ENCODE results near the gene NEURL4.
"Not testable (repeated sequence)": the region's sequence is repeated elsewhere in the genome, so short reads cannot be mapped to it uniquely, and the experiment has no call there.

The NEURL4 gene

DNA sequence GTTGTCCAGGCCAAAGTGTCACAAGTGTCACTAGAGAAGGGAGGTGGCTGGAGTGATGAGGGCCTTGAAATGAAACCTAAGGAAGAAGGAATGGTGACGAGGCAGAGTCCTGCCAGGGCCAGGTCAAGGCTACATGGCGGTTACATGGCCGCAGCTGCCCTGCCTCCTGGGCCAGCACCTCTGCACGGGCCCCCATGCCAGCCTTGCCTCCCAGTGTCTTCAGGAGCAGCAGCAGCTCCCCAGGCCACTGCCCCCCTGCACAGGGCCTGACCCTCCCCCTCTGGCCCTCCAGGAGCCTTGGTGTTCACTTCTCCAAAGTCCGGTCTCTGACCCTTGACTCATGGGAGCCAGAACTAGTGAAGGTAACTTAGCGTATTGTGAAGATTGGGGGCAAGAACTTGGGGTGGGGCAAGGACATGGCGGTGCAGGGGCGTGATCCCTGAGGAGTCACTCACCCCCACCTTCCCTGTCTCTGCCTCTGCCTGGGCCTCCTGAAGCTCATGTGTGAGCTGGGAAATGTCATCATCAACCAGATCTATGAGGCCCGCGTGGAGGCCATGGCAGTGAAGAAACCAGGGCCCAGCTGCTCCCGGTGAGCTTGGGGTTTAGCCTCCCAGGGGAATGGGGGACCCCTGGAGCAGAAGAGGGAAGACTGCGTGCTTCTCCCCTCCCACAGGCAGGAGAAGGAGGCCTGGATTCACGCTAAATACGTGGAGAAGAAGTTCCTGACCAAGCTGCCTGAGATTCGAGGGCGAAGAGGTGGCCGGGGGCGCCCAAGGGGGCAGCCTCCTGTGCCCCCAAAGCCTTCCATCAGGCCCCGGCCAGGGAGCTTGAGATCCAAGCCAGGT, 18.7 kb upstream of the NEURL4 start:
- no peak for DNase-seq (ENCODE audit: low read depth)

DNA sequence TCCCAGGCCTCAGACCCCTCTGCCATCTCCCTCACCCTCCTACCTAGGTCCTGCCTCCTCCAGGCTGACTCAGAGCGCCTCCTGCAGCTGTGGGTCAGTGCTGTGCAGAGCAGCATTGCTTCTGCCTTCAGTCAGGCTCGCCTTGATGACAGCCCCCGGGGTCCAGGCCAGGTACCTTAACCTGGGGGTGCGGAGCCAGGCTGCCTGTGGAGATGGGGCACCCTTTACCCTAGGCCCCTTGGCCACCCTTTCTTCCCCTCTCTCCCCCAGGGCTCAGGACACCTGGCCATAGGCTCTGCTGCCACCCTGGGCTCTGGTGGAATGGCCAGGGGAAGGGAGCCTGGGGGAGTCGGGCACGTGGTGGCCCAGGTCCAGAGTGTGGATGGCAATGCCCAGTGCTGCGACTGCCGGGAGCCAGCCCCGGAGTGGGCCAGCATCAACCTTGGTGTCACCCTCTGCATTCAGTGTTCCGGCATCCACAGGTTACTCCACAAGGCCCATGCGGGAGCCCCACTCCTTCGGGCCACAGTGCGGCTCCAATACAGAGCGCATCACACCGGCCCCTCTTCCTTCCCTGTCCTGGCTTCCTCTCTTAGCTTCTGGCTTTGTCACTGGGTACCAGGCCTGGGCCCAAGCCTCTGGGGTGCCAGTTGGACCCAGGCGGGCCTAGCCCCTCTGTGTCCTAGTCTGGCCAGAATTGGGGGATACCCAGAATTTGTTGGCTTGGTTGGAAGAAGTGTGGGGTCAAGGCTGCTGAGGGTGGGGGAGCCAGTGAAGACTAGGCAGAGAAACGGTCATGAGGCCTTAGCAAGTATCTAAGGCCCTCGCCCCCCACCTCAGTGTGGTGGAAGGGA, 17.9 kb upstream of the NEURL4 start:
- DNase-seq (ENCODE audit: low read depth): no peak

DNA sequence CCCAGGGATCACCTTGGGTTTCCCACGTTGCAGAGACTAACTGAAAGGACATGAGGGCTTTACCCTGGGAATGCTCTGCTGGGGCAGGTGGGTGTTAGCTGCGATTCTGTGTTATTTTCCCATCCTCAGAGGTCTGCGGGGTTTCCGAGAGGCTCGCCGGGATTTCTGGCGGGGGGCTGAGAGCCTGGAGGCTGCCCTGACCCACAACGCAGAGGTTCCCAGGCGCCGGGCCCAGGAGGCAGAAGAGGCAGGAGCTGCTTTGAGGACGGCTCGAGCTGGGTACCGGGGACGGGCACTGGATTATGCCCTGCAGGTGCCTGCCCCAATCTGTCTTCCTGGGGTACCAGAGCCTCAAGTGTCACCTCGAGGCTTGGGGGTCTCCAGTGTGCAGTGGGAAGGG, 14.1 kb upstream of the NEURL4 start:
- DNase-seq (ENCODE audit: low read depth): no peak

DNA sequence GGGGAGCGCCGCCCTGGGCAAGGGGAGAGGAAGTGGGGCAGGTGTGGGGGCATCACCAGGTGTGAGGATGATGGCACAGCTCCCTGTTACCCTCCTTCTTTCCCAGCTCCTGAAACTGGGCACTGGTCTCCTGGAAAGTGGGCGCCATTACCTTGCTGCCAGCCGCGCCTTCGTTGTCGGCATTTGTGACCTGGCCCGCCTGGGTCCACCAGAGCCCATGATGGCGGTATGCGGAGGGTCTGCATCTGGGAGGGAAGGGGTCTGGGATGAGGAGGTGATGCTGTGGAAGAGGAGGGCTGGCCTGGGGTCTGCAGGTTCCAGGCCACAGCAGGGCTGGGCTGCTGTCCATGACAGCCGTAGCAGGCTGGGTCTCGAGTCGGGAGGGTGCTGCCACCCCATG, 12.7 kb upstream of the NEURL4 start:
- DNase-seq (ENCODE audit: low read depth): no peak

DNA sequence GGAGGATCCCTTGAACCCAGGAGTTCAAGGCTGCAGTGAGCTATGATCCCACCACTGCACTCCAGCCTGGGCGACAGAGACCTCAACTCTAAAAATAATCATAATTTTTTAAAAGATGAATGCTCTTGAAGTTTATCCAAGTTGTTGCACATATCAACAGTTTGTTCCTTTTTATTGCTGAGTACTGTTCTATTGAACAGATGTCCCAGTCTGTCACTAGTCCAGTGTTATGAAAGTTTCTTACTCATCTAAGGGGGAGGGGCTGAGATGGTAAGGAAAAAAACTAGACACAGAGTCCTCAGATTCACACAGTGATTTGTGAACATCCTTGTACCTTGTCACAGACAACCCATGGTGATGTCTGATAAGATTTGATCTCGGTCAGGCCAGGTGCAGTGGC, 11.0 kb upstream of the NEURL4 start:
- no peak for DNase-seq (ENCODE audit: low read depth)

DNA sequence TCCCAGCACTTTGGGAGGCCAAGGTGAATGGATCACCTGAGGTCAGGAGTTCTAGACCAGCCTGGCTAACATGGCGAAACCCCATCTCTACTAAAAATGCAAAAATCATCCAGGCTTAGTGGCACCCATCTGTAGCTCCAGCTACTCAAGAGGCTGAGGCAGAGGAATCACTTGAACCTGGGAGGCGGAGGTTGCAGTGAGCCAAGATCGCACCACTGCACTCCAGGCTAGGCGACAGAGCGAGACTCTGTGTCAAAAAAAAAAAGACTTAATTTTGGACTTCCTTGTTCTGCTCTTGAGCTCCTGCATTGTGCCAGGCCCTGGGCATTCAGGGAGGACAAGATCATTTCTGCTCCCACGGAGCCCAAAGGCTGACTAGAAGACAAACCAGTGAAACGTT, 8.5 kb upstream of the NEURL4 start:
- not testable (repeated sequence) for DNase-seq (ENCODE audit: low read depth)

DNA sequence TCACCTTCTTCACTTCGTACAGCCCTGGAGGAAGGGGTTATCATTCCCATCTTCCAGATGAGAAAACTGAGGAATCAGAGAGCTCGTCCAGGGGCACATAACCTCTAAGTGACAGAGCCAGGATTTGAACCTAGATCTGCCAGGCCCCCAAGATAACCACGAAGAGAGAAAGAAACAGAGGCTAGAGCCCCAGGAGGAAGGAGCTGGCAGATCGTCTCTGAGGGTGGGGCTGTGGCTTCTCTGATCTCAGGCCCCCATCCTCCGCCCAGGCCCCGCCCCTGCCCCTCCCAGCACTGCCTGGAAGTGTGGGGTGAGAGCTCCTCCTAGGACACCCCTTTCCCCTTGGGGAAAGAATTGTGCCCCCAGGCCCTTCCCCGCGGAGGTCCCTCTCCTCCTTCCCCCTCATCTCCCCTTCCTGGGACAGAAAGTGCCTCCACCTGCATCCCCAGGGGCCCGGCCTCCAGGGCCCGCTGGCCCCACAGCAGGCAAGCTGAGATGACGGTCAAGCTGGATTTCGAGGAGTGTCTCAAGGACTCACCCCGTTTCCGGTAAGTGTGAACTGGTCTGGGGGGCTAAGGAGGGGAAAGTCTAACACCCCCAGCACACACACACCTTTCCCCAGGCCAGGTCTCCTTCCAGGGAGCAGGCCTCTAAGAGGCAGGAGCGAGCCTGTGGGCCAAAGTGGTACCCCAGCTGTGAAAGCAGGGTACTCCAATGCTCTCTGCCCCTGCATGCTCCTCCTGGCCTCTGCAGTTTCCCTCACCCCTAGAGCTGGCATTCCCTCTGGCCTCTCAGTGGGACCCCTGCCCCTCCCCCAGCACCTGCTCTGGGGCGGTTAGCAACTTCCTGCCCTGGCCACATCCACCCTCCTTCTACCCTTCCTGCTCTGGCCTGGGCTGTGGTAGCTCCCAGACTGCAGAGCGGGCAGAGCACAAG, 7.4 kb upstream of the NEURL4 start, which contains the start of gene ACAP1:
ACAP1 (plus strand) TSS at position 290 of the 936 bp plus-strand sequence; CDS start at position 496, 206 bp downstream.
- peak; percentile 71 for DNase-seq (ENCODE audit: low read depth)

DNA sequence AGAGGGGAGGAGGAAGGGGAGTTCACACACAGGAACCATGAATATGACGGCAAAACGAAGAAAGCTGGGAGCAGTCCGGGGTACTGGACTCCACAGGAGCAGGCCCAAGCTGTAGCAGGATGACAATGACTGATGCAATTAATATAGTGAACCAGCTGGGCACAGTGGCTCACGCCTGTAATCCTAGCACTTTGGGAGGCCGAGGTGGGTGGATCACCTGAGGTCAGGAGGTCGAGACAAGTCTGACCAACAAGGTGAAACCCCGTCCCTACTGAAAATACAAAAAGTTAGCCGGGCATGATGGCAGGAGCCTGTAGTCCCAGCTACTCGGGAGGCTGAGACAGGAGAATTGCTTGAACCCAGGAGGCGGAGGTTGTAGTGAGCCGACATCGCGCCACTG, 6.6 kb upstream of the NEURL4 start:
- not testable (repeated sequence) for DNase-seq (ENCODE audit: low read depth)

DNA sequence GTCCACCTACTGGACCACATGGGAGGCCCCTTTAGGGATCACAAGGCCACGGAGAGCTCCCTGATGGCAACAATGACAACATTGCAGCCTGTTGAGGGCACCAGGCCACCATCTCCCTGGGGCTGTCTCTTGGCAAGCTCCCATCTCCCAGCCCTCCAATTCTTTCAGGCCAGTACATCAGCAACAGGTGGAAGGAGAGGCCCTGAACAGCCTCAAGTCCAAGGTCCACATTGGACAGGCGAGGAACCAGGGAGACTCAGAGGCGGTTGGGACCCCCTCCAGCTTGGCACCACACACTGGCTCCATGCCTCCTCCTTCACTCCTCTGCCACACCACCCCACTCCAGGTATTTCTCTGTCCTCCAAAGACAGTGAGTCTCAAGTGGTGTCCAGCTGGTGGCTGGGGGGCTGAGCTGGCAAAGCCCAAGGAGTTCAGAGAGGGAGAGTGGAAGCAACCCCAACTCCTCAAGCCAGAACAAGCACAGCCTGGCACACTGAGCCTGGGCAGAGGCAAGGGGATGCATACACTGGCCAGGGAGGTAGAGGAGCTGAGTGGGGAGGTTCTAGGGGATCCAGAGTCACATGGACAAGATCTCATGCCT, 5.9 kb upstream of the NEURL4 start:
- DNase-seq (ENCODE audit: low read depth): no peak

DNA sequence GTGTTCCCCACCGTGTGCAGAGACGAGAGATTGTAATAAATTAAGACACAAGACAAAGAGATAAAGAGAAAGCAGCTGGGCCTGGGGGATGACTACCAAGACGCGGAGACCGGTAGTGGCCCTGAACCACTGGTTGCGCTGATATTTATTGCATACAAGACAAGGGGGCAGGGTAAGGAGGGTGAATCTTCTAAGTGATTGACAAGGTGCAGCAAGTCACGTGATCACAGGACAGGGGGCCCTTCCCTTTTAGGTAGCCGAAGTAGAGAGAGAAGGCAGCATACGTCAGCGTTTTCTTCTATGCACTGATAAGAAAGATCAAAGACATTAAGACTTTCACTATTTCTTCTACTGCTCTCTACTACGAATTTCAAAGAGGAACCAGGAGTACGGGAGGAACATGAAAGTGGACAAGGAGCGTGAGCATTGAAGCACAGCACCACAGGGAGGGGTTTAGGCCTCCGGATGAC, 3.5 kb upstream of the NEURL4 start:
- DNase-seq (ENCODE audit: low read depth): not testable (repeated sequence)

DNA sequence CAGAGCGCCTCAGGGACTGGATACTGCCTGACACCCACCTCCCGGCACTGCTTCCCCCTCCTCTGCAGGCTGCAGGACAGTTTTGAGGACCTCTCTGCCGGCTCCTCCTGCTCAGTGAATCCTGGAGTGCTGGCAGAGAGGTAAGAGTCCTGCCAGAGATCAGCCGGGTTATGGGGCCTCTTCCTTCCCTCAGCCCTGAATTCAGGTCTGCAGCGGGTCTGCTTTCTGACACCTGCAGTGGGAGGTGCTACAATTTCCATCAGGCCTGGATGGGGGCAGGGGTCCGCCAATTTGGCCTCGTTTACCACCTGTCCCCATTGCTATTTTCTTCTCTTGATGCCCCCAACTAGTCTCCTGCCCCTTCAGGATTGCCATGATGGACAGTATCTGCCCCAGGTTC, 3.0 kb upstream of the NEURL4 start:
- no peak for DNase-seq (ENCODE audit: low read depth)

DNA sequence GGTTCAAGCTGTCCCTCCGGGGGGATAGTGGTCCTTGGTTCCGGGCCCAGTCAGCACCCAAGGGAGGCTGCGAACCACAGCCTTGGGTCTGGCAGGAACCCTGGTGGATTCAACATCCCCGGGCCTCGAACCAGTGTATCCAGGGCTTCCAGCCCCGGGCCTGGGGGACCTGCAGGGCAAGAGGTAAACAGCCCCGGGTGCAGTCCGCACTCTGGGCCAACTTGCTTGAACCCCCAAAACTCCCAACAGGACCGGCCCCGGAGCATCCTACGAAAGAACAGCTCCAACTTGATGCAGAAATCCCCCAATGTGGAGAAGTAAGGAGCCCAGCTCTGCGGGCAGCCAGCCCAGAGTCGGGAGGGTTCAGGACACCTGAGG, 1.5 kb upstream of the NEURL4 start:
- no peak for DNase-seq (ENCODE audit: low read depth)

DNA sequence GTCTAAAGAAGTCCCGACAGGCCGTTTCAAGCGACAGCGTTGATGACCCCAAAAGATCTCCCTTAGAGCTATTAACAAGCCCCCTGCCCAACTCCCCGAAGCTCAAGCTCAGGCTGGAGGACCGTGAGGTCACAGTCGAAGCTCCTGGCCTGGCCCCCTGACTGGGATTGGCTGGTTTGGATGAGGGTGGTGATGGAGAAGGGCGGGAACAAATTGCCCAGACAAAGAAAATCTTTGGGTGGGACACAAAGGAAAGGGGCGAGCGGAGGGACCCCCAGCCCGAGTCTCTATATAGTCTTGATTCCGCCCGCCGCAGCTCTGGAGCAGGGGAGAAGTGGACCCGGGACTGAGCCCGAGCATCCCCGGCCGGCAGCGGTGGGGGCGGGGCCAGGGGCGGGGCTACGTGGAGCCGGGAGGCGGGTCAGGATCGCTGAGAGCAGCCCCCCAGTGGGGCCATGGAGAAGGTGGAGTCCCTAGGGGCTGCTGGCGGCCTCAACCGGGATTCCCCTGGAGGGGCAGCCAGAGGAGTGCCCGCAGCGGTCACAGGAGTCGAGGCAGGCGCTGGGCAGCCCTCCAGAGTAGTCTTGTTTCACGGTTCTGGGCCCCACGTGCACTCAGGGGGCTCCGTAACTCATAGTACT, 982 bp upstream of the NEURL4 start:
- peak; percentile 57 for DNase-seq (ENCODE audit: low read depth)

DNA sequence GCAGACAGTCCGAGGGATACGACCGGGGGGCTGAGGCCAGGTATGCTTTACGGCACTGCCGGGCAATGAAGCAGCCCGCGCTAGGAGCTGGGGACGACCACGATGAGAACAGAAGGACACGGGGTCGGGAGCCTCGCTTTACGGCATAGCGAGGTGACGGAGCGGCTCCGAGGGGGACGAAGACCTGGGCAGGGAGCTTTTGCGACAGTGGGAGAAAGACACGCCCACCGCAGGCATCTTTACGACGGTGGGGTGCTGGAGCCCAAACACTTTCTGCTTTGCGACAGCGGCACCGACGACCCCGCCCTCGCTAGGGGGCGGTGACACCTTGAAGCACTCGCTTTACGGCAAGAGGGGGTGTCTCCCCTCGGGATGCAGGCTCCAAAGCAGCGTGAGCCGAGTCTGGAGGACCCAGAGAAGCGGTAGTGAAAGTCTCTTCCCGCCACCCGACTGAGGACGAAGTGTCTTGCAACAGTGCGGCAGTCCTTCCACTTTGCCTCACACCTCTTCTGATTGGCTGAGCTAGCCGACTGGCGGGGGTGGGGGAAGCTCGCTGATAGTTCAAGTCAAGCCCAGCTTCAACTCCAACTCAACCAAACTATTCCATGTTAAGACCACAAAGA, 350 bp upstream of the NEURL4 start:
- DNase-seq (ENCODE audit: low read depth): peak; percentile 93

DNA sequence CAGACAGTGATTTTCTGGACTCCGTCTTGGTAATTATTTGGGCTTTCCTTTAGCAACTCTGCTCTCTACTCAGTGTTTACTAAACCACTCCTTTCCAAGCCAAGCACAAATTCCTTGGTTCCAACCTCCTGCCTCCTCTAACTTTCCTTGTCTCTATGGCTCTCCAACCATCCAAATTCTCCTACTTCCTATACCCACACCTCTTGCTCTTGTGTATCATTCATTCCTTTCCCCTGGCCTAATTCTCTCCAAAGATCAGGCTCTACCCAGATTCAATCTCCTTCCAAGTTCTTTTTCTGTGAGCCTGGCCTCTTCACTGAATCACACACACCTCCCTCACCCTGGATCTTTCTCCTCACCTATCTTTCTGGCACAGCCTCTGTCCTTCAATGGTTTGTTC, 1.1 kb downstream of the NEURL4 start:
- no peak for DNase-seq (ENCODE audit: low read depth)

DNA sequence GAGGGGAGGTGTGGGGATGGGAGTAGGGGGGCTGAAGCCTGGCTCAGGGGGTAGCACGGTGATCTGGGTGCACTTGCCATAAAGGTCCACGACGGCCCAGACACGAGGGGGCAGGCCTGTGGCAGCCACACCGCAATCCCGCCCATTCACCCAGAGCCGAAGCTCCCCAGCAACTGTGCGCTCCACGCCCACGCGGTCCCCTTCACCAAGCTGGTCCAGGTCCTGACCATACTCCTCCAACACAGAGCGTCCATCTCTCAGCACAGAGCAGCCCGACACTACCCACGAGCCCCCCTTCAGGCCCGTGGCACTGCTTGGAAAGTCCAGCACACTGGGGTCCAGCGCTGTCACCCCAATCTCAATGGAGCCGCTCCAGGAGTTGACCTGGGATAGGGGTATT, 1.6 kb downstream of the NEURL4 start:
- no peak for DNase-seq (ENCODE audit: low read depth)

DNA sequence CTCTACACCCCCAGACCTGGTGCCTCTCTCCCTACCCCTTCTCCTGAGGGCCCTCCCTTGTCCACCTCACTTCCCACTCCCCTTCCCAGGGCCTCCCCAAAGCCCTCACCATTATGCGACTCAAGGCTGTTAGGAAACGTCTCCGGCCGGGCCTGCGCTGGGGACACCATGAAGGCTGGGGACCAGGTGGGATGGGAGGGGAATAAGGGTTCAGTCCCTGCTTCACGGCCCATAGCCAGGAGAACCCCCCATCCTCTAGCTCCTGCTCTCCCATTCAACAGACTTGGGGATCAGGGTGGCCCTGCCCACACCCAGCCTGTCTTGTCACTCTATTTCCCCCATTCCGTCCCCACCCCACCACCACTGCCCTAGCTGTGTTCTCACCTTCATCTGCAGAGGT, 2.1 kb downstream of the NEURL4 start:
- DNase-seq (ENCODE audit: low read depth): no peak

DNA sequence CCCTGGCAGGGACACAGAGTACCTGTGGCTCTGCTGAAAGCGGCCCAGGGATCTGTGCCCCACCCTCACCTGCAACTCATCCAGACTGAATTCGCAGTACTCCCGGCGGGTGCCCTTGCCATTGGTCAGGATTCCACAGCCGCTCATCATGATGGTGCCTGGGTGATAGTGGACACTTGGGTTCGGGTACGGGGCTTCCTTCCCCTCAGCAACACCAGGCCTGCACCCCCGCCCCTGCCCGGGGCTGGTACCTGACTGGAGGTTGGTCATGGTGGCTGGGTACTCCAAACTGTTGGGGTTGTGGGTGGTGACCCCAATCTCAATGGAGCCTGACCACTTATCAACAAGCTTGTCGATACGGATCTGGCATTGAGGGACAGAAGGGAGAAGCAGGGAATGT, 2.9 kb downstream of the NEURL4 start:
- DNase-seq (ENCODE audit: low read depth): no peak

DNA sequence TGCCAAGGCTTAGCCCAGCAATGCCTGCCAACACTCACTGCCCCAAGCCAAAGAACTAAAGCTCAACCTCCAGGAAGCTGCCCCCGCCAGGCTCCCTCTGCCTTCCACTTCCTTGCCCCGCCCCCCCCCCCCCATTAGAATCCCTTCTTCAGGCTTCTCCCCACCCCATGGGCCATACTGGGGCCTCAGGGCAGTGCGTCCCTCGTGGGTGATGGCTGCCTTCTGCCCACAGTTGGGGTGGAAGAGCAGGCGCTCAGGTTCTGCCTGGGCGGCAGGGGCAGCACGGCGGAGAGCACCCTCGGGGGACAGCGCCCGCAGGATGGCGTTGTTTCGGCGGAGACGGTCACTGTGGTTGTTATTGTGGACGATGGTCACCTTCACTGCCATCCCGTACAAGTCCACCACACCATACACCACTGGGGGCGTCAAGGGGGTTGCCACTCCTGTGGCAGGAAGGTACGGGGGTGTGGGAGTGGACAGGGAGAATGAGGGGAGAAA, 4.1 kb downstream of the NEURL4 start:
- no peak for DNase-seq (ENCODE audit: low read depth)

DNA sequence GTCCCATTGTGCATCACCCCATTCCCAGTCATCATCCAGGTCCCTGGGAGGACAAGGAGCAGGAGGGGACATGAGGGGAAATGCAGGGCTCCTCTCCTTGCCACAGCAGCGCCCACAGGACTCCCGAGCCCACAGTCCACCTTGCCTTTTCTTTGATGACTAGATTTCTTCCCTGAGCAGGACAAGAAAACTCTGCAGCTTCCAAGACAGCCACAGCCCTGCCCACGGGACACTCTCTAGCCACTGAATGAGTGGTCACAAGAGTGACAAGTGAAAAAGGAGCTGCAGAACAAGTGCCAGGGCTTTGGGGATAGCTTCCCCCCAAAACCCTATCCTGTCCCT, 4.7 kb downstream of the NEURL4 start:
- DNase-seq (ENCODE audit: low read depth): no peak

All from stimulated activated CD4-positive, alpha-beta T cell treated with anti-CD3 and anti-CD28 coated beads, Interleukin-2, amount 100 ng/mL, for 4 hours (primary cell).